ENCODE measurements around the gene NAA38. TPM values are rescaled to one million over a fixed set of nuclear protein-coding genes. Genes with fewer than 3 reads are reported as not detected.

NAA38 gene
- total and polyA plus RNA-seq, 7 experiments from 2014 or later = 22.1 to 132 (median 30.3) TPM

GRCh38 chr17:7882629-7883028 lies 25.3 kb upstream of the NAA38 start:
- ATAC-seq (no peak), DNase-seq (no peak)
- no peaks in the 10 kb centered on the region for H3K9me3 ChIP-seq (ENCODE audit: control insufficient read depth in 2 of 3, low read length in 3 of 3)
- Mint-ChIP-seq H3K9me3 (peaks cover 0 to 6% (median 0%) of the 10 kb centered on the region in 11 donors), H3K36me3 (peaks cover 0 to 6% (median 0%) of the 10 kb centered on the region in 5 donors), H3K27me3 (no peaks in the 10 kb centered on the region), H3K27ac (no peak overlapping the region), H3K4me1 (peaks cover 0 to 7% (median under 1%) of the 10 kb centered on the region in 7 donors), H3K4me3 (no peak overlapping the region)
- peaks cover 0 to 8% (median 4%) of the 10 kb centered on the region in 3 experiments for H3K36me3 ChIP-seq (ENCODE audit: control insufficient read depth in 2 of 3, insufficient read depth in 3 of 3, low read length in 3 of 3)
- intact Hi-C loops (cut with micrococcal nuclease) = loop anchor here in 1 of 2 donors (1.0 to 10.0 kb wide), 2 partner anchors 11 to 342 kb away; no protein-coding TSS in a partner anchor
- no peak overlapping the region for H3K4me3 ChIP-seq (ENCODE audit: low read length)
- CTCF ChIA-PET = interaction anchor here (0.6 to 1.8 kb wide), 6 partner anchors 12 to 299 kb away, joined by 3 to 12 read pairs (median 6); partner anchors contain the start of gene MPDU1
- POLR2A ChIA-PET = interaction anchor here (0.5 to 2.6 kb wide), 14 partner anchors 11 to 255 kb away, joined by 3 to 11 read pairs (median 4); partner anchors contain the start of genes CNTROB, RNF227, SAT2 and TRAPPC1
- peaks cover 14 to 35% of the 10 kb centered on the region in 2 donors for H3K4me1 ChIP-seq (ENCODE audit: control insufficient read depth in 2 of 2, insufficient read depth in 2 of 2, low read length in 2 of 2)
- no peaks in the 10 kb centered on the region for H3K27me3 ChIP-seq (ENCODE audit: control insufficient read depth in 2 of 2, insufficient read depth in 2 of 2, low read length in 2 of 2)
- peak overlapping the region; percentile 60 for H3K27ac ChIP-seq (ENCODE audit: low read depth, low read length)

GRCh38 chr17:7882068-7882467 lies 24.7 kb upstream of the NAA38 start:
- H3K9me3 Mint-ChIP-seq = peaks cover 0 to 6% (median 0%) of the 10 kb centered on the region in 11 donors
- H3K4me3 Mint-ChIP-seq = no peak overlapping the region
- ATAC-seq (no peak), DNase-seq (no peak)
- no peak overlapping the region for H3K4me3 ChIP-seq (ENCODE audit: low read length)
- no peaks in the 10 kb centered on the region for H3K27me3 ChIP-seq (ENCODE audit: control insufficient read depth in 2 of 2, insufficient read depth in 2 of 2, low read length in 2 of 2)
- CTCF ChIA-PET = interaction anchor here (0.9 to 1.3 kb wide), 3 partner anchors 19 to 299 kb away, joined by 3 to 12 read pairs (median 4); partner anchors contain the start of gene MPDU1
- peaks cover 0 to 7% (median 4%) of the 10 kb centered on the region in 7 donors for H3K4me1 Mint-ChIP-seq
- peaks cover 12 to 35% of the 10 kb centered on the region in 2 donors for H3K4me1 ChIP-seq (ENCODE audit: control insufficient read depth in 2 of 2, insufficient read depth in 2 of 2, low read length in 2 of 2)
- H3K27ac Mint-ChIP-seq = no peak overlapping the region
- peaks cover 0 to 8% (median 4%) of the 10 kb centered on the region in 3 experiments for H3K36me3 ChIP-seq (ENCODE audit: control insufficient read depth in 2 of 3, insufficient read depth in 3 of 3, low read length in 3 of 3)
- POLR2A ChIA-PET = interaction anchor here (0.5 to 2.6 kb wide), 6 partner anchors 11 to 252 kb away, joined by 3 to 11 read pairs (median 4); partner anchors contain the start of genes CNTROB and TRAPPC1
- intact Hi-C loops (cut with micrococcal nuclease) = loop anchor here in 1 of 2 donors (10.0 kb wide), 1 partner anchor 343 kb away; no protein-coding TSS in a partner anchor
- peak overlapping the region; percentile 60 for H3K27ac ChIP-seq (ENCODE audit: low read depth, low read length)
- peaks cover 0 to 6% (median 2%) of the 10 kb centered on the region in 5 donors for H3K36me3 Mint-ChIP-seq
- H3K27me3 Mint-ChIP-seq = no peaks in the 10 kb centered on the region
- H3K9me3 ChIP-seq (ENCODE audit: control insufficient read depth in 2 of 3, low read length in 3 of 3) = no peaks in the 10 kb centered on the region

GRCh38 chr17:7881276-7882054 lies 24.1 kb upstream of the NAA38 start:
- peaks cover 0 to 6% (median 0%) of the 10 kb centered on the region in 11 donors for H3K9me3 Mint-ChIP-seq
- H3K36me3 ChIP-seq (ENCODE audit: control insufficient read depth in 2 of 3, insufficient read depth in 3 of 3, low read length in 3 of 3) = peaks cover 0 to 8% (median 4%) of the 10 kb centered on the region in 3 experiments
- no peaks in the 10 kb centered on the region for H3K9me3 ChIP-seq (ENCODE audit: control insufficient read depth in 2 of 3, low read length in 3 of 3)
- peaks cover 7 to 35% of the 10 kb centered on the region in 2 donors for H3K4me1 ChIP-seq (ENCODE audit: control insufficient read depth in 2 of 2, insufficient read depth in 2 of 2, low read length in 2 of 2)
- peaks cover 0 to 10% (median 9%) of the 10 kb centered on the region in 7 donors for H3K4me1 Mint-ChIP-seq
- H3K36me3 Mint-ChIP-seq = peaks cover under 1 to 8% (median 2%) of the 10 kb centered on the region in 5 donors
- no peaks in the 10 kb centered on the region for H3K27me3 ChIP-seq (ENCODE audit: control insufficient read depth in 2 of 2, insufficient read depth in 2 of 2, low read length in 2 of 2)
- ChIA-PET POLR2A (interaction anchor here (0.8 kb wide), 1 partner anchor 38 kb away, joined by 3 read pairs; no protein-coding TSS in a partner anchor), CTCF (no interaction called here)
- DNase-seq (peak in 2 of 9 donors; percentile 12 to 21), ATAC-seq (no peak)
- H3K27ac Mint-ChIP-seq = no peak overlapping the region
- intact Hi-C loops (cut with micrococcal nuclease) = loop anchor here in 1 of 2 donors (10.0 kb wide), 1 partner anchor 343 kb away; no protein-coding TSS in a partner anchor
- no peak overlapping the region for H3K4me3 Mint-ChIP-seq
- H3K27me3 Mint-ChIP-seq = no peaks in the 10 kb centered on the region
- no peak overlapping the region for H3K4me3 ChIP-seq (ENCODE audit: low read length)
- H3K27ac ChIP-seq (ENCODE audit: low read depth, low read length) = peak overlapping the region; percentile 60

- Histone ChIP-seq H3K27me3 (ENCODE audit: control insufficient read depth in 2 of 2, insufficient read depth in 2 of 2, low read length in 2 of 2) (no peaks in the 10 kb centered on the region), H3K9me3 (ENCODE audit: control insufficient read depth in 2 of 3, low read length in 3 of 3) (no peaks in the 10 kb centered on the region), H3K27ac (ENCODE audit: low read depth, low read length) (peak overlapping the region; percentile 60), H3K4me1 (ENCODE audit: control insufficient read depth in 2 of 2, insufficient read depth in 2 of 2, low read length in 2 of 2) (peaks cover 7 to 35% of the 10 kb centered on the region in 2 donors), H3K36me3 (ENCODE audit: control insufficient read depth in 2 of 3, insufficient read depth in 3 of 3, low read length in 3 of 3) (peaks cover 0 to 5% (median 4%) of the 10 kb centered on the region in 3 experiments), H3K4me3 (ENCODE audit: low read length) (no peak overlapping the region)
- no peak for ATAC-seq
- Mint-ChIP-seq H3K4me1 (peaks cover 2 to 19% (median 13%) of the 10 kb centered on the region in 7 donors), H3K27me3 (no peaks in the 10 kb centered on the region), H3K36me3 (peaks cover 0 to 10% (median 6%) of the 10 kb centered on the region in 5 donors), H3K27ac (no peak overlapping the region), H3K4me3 (no peak overlapping the region), H3K9me3 (no peaks in the 10 kb centered on the region)
- DNase-seq = no peak
- ChIA-PET POLR2A (interaction anchor here (0.5 to 1.2 kb wide), 3 partner anchors 9 to 13 kb away, joined by 3 read pairs; no protein-coding TSS in a partner anchor), CTCF (interaction anchor here (1.0 kb wide), 1 partner anchor 110 kb away, joined by 3 read pairs; no protein-coding TSS in a partner anchor)
- intact Hi-C loops (cut with micrococcal nuclease) = loop anchor here in 1 of 2 donors (10.0 kb wide), 1 partner anchor 345 kb away; no protein-coding TSS in a partner anchor
Measured at GRCh38 chr17:7880076-7880868, 22.9 kb upstream of the NAA38 start.

- Histone ChIP-seq H3K9me3 (ENCODE audit: control insufficient read depth in 2 of 3, low read length in 3 of 3) (no peaks in the 10 kb centered on the region), H3K36me3 (ENCODE audit: control insufficient read depth in 2 of 3, insufficient read depth in 3 of 3, low read length in 3 of 3) (peaks cover 0 to 10% (median 4%) of the 10 kb centered on the region in 3 experiments), H3K27me3 (ENCODE audit: control insufficient read depth in 2 of 2, insufficient read depth in 2 of 2, low read length in 2 of 2) (no peaks in the 10 kb centered on the region), H3K4me3 (ENCODE audit: low read length) (no peak overlapping the region), H3K4me1 (ENCODE audit: control insufficient read depth in 2 of 2, insufficient read depth in 2 of 2, low read length in 2 of 2) (peaks cover 0 to 27% of the 10 kb centered on the region in 2 donors), H3K27ac (ENCODE audit: low read depth, low read length) (no peak overlapping the region)
- ATAC-seq (no peak), DNase-seq (no peak)
- intact Hi-C loops (cut with micrococcal nuclease) = no loop called here
- H3K4me3 Mint-ChIP-seq = no peak overlapping the region
- CTCF ChIA-PET = interaction anchor here (0.7 to 1.4 kb wide), 4 partner anchors 14 to 112 kb away, joined by 3 to 5 read pairs (median 4); partner anchors contain the start of gene NAA38
- peaks cover 4 to 31% (median 23%) of the 10 kb centered on the region in 7 donors for H3K4me1 Mint-ChIP-seq
- no peaks in the 10 kb centered on the region for H3K27me3 Mint-ChIP-seq
- peaks cover 9 to 18% (median 16%) of the 10 kb centered on the region in 5 donors for H3K36me3 Mint-ChIP-seq
- POLR2A ChIA-PET = interaction anchor here (0.7 kb wide), 1 partner anchor 28 kb away, joined by 8 read pairs; no protein-coding TSS in a partner anchor
- H3K27ac Mint-ChIP-seq = no peak overlapping the region
- H3K9me3 Mint-ChIP-seq = no peaks in the 10 kb centered on the region
Measured at GRCh38 chr17:7878234-7878633, 20.9 kb upstream of the NAA38 start.

All from naive thymus-derived CD4-positive, alpha-beta T cell (primary cell).